HG03139 (cell line): ENCODE data around the gene CDKN2AIPNL.
"Not testable (repeated sequence)": the region's sequence is repeated elsewhere in the genome, so short reads cannot be mapped to it uniquely, and the experiment has no call there.

Experiments
- ATAC-seq: cut with Tn5 transposase; IDR thresholded peaks from one replicate; pipeline ENCODE4 v1.9.1; 2021; ENCODE audit not compliant: unreplicated experiment

The CDKN2AIPNL gene

GRCh38 chr5:134403951-134404350, 7.7 kb downstream of the CDKN2AIPNL start:
- ATAC-seq: no peak

DNA sequence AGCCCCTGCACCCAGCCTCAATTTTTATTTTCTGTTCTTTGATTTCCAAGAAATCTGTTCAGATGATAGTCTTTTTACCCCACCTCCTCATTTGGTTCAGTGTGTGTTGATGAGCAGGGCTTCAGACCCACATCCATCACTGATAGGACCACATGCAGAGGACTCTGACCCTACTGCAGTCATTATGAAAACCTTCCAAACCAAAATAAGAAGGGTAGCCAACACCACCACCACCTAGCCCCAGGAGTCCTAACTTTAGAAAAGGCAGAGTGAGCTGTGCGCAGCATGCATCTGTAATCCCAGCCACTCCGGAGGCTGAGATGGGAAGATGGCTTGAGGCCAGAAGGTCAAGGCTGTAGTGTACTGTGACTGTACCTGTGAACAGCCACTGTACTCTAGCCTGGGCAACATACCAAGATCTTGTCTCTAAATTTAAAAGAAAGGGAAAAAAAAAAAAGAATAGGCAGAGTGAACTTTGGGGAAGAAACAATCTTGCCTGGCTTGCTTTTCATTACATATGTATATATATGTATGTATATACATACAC, 13.0 kb downstream of the CDKN2AIPNL start:
- no peak for ATAC-seq

- ATAC-seq: no peak
Observed at GRCh38 chr5:134397196-134397595, 14.5 kb downstream of the CDKN2AIPNL start.

GRCh38 chr5:134396274-134396673, 15.4 kb downstream of the CDKN2AIPNL start:
- ATAC-seq: no peak

DNA sequence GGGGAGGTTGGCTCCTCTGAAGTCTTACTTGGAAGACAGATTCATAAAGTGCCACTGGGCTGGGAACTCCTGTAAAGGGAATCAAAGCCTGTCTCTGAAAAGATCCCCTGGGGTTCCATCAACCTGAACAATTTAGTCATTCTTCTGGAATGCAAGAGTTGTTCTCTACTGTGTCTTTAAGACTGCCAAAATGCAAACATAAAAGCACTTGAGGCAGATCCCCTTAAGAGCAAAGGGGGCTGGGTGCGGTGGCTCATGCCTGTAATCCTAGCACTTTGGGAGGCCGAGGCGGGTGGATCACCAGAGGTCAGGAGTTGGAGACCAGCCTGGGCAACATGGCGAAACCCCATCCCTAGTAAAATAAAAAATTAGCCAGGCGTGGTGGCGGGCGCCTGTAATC, 16.7 kb downstream of the CDKN2AIPNL start:
- ATAC-seq: no peak

- ATAC-seq: no peak
Observed at GRCh38 chr5:134392301-134392700, 19.4 kb downstream of the CDKN2AIPNL start.

- no peak for ATAC-seq
Observed at GRCh38 chr5:134387443-134387842, 24.2 kb downstream of the CDKN2AIPNL start.

- ATAC-seq: no peak
Observed at GRCh38 chr5:134383980-134384697, 27.5 kb downstream of the CDKN2AIPNL start.

DNA sequence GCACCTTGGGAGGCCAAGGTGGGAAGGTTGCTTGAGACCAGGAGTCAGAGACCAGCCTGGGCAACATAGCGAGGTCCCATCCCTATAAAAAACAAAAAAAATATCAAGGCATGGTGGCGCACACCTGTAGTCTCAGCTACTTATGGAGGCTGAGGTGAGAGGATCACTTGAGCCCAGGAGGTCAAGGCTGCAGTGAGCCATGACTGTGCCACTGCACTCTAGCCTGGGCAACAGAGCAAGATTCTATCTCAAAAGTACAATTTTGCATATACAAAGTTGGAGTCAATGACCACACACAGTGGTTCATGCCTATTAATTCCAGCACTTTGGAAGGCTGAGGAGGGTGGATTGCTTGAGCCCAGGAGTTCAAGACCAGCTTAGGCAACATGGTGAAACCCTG, 29.5 kb downstream of the CDKN2AIPNL start:
- ATAC-seq: not testable (repeated sequence)

GRCh38 chr5:134380346-134380745, 31.3 kb downstream of the CDKN2AIPNL start:
- ATAC-seq: no peak

DNA sequence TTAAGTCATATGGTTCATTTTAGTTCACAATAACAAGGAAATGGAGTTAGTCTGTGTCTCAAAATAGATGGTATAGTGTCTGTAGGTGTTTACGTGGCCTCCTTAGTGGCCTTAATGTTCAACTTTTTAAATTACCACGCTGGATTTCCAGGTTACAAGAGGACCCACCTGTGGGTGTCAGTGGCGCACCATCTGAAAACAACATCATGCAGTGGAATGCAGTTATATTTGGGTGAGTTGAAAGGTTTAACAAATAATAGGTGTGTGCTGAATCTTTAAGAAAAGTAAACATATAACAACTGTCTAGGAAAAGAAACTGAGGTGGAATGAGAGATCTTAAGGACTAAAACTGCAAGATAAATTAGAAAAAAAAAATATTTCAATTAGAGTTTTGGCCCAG, 37.4 kb downstream of the CDKN2AIPNL start:
- ATAC-seq: no peak

GRCh38 chr5:134373633-134374032, 38.0 kb downstream of the CDKN2AIPNL start:
- not testable (repeated sequence) for ATAC-seq

DNA sequence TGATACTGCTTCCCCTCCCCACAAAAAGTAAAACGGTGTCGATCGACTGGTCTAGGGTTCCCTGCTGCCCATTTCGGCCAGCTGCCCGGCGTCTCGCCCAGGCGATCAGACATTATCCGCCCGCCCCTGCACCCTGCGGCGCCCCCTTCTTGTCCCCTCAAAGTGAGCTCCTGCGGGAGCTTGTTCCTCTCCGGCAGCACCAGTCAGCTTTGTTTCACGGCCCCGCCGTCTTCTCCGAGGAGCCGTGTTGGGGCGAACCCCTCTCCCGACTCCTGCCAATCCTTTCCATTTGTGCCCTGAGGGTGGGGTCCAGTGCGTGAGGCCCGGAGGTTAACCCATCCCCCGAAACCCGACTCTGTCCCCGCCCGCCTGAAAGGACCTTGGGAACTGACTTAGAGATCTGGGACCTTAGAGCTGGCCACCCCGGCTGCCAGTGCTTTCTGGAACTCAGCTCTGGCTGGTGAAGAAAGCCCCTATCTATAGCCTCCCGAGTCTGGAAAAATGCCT, 39.8 kb downstream of the CDKN2AIPNL start:
- no peak for ATAC-seq

GRCh38 chr5:134370871-134371833, 40.5 kb downstream of the CDKN2AIPNL start, which contains the start of gene UBE2B:
TSS of gene UBE2B (plus strand) at chr5:134371569. CDS start at chr5:134371596, 27 bp downstream.
- peak; percentile 52 for ATAC-seq

GRCh38 chr5:134370311-134370870, 41.3 kb downstream of the CDKN2AIPNL start:
- ATAC-seq: peak; percentile 14

DNA sequence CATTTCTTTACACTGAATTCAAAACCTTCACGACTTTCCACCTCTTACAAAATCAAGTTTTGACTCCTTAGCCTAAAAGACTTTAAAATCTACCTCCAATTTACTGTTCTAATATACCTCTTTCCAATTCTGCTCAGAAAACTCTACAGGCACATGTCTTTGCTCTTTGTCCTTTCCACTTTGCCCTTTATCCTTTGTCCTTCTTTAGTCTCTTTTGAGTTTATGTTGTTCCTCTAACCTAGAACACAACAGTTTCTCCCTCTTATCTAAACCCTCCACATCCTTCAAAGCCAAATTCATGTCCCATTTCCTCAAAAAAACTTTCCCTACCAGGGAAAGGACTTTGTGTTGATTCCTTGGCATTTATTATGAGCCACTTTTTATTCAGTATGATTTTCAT, 46.1 kb downstream of the CDKN2AIPNL start:
- ATAC-seq: no peak

DNA sequence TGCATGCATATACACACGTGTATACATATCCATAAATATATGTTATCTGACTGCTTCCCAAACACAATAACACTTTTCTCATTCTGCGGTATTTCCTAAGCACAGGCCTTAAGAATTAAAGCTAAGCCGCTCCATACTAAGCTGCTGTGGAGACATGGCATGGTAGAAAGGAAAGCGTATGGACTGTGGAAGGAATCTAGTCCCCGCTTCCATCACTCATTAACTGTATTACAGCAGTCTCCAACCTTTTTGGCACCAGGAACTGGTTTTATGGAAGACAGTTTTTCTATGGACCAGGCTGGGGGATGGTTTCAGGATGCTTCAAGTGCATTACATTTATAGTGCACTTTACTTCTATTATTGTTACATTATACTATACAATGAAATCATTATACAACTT, 56.0 kb downstream of the CDKN2AIPNL start:
- ATAC-seq: no peak
